Measurements from ENCODE around the gene FAM117B.

Gene FAM117B

DNA sequence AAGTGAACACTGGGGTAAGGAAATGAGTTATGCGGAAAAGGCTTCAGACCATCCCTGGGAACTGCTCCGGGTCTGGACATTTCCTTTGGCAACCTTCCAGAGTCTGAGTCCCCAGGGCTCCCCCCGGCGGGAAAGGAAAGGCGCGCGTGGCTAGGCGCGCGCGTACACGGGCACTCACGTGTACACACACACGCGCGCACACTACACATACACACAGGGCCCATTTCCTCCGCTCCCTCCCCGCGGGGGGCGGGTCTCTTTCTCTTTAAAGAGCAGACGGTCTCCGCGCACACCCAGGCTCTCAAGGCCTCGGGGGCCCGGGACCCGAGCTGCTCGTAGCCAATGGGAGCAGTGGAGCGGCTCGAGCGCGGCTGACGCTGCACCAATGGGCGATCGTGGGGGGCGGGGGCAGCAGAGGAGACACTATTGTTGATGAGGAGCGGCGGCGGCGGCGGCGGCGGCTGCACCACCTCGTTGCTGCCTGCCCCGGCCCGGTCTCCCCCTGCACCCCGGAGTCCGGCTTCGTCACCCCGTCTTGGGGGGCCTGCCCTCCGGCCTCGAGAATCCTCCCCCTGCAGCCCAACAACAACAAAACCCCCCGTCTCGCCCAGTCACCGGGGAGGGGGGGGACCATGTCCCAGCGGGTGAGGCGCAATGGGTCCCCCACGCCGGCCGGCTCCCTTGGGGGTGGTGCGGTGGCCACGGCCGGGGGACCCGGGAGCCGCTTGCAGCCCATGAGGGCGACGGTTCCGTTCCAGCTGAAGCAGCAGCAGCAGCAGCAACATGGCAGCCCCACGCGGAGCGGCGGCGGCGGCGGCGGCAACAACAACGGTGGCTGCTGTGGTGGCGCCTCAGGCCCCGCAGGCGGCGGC, at the start of gene FAM117B:
TSS of gene FAM117B (plus strand) at position 414 of the 872 bp plus-strand sequence. CDS start at position 633, 219 bp downstream.
- peak within 1 kb of the TSS; percentile 89 for H3K4me3 ChIP-seq (ENCODE audit: control insufficient read depth, low read depth, low read length)
- peak; percentile 68 for DNase-seq (ENCODE audit: low read depth)
- TF ChIP-seq CTCF (IDR thresholded peaks at IDR 0.05; ENCODE audit: control insufficient read depth, insufficient read depth, low read depth, low read length, missing control alignments) = no peak

DNA sequence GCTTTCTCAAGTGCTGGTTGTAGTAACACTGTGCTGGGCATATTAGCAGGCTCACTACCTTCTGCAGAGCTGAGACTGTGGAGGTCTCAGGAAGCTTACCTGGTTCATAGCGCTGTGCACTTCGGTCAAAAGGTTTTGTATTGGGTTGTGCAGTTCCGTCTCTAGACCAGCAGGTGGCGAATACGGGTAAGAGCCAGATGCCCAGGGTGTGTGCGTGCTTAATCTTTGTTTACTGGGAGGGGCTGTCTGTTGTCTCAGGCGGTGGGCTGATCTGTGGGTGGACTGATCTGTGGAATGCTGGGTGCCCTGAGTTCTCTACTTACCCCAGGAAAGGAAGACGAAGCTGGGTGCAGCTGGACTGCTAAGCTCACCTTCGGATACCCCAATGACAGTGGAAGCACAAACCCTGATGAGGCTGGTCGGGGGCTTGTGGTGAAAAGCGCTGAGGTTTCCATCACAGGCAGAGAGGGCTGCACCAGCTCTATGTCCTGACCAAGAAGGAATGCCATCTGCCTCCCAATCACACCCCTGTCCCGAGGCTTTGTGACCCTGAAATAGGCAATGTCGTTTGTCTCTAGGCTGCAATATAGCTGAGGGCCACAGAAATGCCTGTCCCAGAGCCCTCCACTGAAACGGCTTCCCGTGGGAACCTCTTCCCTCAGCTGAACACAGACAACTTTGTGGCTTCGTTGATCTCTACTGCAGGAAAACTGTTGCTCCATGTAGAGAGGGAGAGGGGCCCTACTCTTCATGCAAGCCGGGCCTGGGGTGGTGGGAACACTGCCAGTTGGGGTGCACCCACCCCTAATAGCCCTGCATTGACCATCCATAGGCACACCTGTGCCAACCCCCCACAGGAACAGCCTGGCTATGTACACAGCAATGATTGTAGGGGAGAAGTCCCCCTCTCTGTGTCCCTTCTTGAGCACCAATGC, 45.9 kb upstream of the FAM117B start:
- H3K4me3 ChIP-seq (ENCODE audit: control insufficient read depth, low read depth, low read length) = no peak overlapping the region
- peak; percentile 93 for TF ChIP-seq CTCF (IDR thresholded peaks at IDR 0.05; ENCODE audit: control insufficient read depth, insufficient read depth, low read depth, low read length, missing control alignments)

DNA sequence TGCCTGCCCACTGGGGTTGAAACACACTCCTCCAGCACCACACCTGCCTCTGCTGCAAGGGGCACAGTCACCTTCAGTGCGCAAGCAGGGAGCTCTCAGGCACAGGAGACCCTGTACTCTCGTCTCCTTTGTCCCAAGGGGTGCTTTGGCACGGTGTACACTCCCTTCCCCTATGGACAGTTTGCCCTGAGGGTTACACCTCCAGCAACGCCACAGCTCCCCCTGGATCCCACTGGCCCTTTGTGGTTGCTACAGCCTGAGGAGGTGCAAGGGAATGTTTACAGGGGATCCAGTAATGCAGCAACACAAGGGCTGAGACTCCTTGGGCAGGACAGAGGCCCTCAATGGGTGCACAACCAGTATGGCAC, 45.2 kb upstream of the FAM117B start:
- no peak for TF ChIP-seq CTCF (IDR thresholded peaks at IDR 0.05; ENCODE audit: control insufficient read depth, insufficient read depth, low read depth, low read length, missing control alignments)
- no peak for DNase-seq (ENCODE audit: low read depth)
- H3K4me3 ChIP-seq (ENCODE audit: control insufficient read depth, low read depth, low read length) = no peak overlapping the region

More for the DNA sequence above, 45.9 kb upstream of the FAM117B start:
- no peak for DNase-seq (ENCODE audit: low read depth)

- no peak for TF ChIP-seq CTCF (IDR thresholded peaks at IDR 0.05; ENCODE audit: control insufficient read depth, insufficient read depth, low read depth, low read length, missing control alignments)
- H3K4me3 ChIP-seq (ENCODE audit: control insufficient read depth, low read depth, low read length) = no peak overlapping the region
- no peak for DNase-seq (ENCODE audit: low read depth)
Measured at GRCh38 chr2:202592566-202592965, 42.2 kb upstream of the FAM117B start.

- TF ChIP-seq CTCF (IDR thresholded peaks at IDR 0.05; ENCODE audit: control insufficient read depth, insufficient read depth, low read depth, low read length, missing control alignments) = no peak
- no peak for DNase-seq (ENCODE audit: low read depth)
- H3K4me3 ChIP-seq (ENCODE audit: control insufficient read depth, low read depth, low read length) = no peak overlapping the region
Measured at GRCh38 chr2:202599105-202599504, 35.7 kb upstream of the FAM117B start.

DNA sequence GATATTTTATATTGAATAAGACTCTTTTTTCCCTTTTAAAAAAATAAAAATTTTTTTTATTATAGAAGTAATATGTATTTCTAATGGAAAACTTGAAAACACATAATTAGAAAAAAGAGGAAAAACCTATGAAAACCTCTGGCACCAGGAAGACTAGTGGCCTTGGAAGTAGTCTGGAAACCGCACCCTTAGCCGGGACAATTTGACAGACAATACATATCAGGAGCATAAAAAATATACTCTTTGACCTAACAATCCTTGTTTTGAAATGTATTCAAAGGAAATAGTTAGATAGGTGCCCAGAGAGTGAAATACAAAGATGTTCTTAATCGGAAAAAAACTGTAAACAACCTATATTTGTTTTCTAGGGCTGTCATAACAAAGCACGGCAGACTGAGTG, 34.9 kb upstream of the FAM117B start:
- H3K4me3 ChIP-seq (ENCODE audit: control insufficient read depth, low read depth, low read length) = no peak overlapping the region
- DNase-seq (ENCODE audit: low read depth) = no peak
- no peak for TF ChIP-seq CTCF (IDR thresholded peaks at IDR 0.05; ENCODE audit: control insufficient read depth, insufficient read depth, low read depth, low read length, missing control alignments)

Measured in AG09309 (cell line).